H1 (cell line): ENCODE data around the gene LRRC4C. TPM values are rescaled to one million over a fixed set of nuclear protein-coding genes. Genes with fewer than 3 reads are reported as not detected.

Source experiments
- ASH2L ChIP-seq: fragments of 200-600, 300-600 bp; sonication (generic); IDR thresholded peaks from one replicate; pipeline ENCODE4 v1.7.1; 2017; ENCODE audit warnings: low read length
- RFX5 ChIP-seq: IDR thresholded peaks from 2 replicates; pipeline ENCODE4 v1.6.1; 2011; ENCODE audit warnings: low read depth, low read length, improper control_type of control experiment, borderline replicate concordance
- TAF1 ChIP-seq: IDR thresholded peaks from 2 replicates; pipeline ENCODE4 v1.6.1; 2011; ENCODE audit warnings: mild to moderate bottlenecking, low read depth, low read length
- TAF7 ChIP-seq: optimal IDR thresholded peaks from 2 replicates; pipeline ENCODE3; 2011; ENCODE audit warnings: low read depth, mild to moderate bottlenecking, inconsistent platforms, low read length, moderate library complexity, borderline replicate concordance
- TEAD4 ChIP-seq: IDR thresholded peaks from 2 replicates; pipeline ENCODE4 v1.6.1; 2012; ENCODE audit warnings: low read depth, low read length, inconsistent platforms, mixed read lengths
- YY1 ChIP-seq: IDR thresholded peaks from 2 replicates; pipeline ENCODE4 v1.6.1; 2011; ENCODE audit warnings: low read depth, mild to moderate bottlenecking, low read length
- polyA plus RNA-seq, 7 experiments: library from polyadenylated mRNA; depleted of rRNA in 3 of 7; stranded (reverse) in 5 of 7; unstranded in 2 of 7; fragments of >200 nt in 5 of 7; fragments of 200-250 nt in 2 of 7; gene quantifications; 1 replicate in 5 of 7; 2 replicates in 1 of 7; 4 replicates in 1 of 7; pipeline versions ENCODE4 v1.2.1 to v1.2.3, GENCODE V29; 2011 to 2013; ENCODE audit warnings: missing spikeins in 2 of 7, mixed read lengths in 2 of 7
- total RNA-seq: library from RNA; stranded (reverse); fragmentation: NEBNext Ultra II Directional; extraction: Animal tissue kit (Norgen Biotek cat#: 25700); gene quantifications from 2 replicates; pipeline ENCODE4 v1.2.1, GENCODE V29; 2021

The LRRC4C gene
- total and polyA plus RNA-seq, 2 of the 8 experiments (the other 6 are each of a cell fraction or from before 2014, with no cell fraction given) = 0.23 to 2.2 TPM

DNA sequence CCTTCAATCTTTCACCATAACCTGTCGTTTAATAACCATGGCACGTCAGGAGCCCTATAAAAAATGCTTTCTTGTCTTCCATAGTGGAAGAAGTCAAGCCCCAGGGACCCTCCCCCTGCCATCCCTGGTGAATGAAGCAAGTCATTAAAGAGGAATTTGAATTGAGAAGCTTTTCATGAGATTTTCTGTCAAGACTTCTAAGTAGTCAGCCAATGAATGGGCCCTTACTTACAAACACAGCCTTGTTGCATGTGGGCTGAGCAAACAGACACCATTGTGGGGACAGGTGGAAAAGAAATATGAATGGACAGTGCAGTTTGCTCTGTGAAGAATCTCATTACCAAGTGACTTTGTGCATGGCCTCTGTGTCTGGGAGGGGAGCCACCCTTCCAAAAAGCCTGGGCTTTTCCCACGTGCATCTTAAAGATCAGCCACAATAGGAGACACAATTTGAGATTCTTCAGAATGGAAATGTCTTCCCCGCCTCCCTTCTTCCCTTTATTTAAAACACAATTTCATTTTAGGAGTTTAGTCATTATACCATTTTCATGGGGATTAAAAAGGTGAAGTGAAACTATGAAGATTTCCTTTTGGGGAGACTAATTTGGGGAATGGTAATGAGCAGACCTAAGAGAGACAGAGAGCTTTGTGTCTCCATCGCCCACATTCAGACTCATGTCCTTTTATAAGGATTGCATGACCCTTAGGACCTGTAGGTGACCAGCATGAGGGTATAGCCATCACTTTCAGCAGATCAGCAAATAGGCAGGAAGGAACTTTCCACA, 152.0 kb downstream of the LRRC4C start (continued):
- TF ChIP-seq RFX5 = no peak
- TF ChIP-seq TAF7 = no peak
- TF ChIP-seq ASH2L = no peak
- no peak for TF ChIP-seq TAF1
- TF ChIP-seq TEAD4 = no peak
- TF ChIP-seq YY1 = no peak
